AG04450 (cell line): Measurements from ENCODE around the gene FRK. TPM values are rescaled to one million over a fixed set of nuclear protein-coding genes. Genes with fewer than 3 reads are reported as not detected.
A peak's percentile ranks its signal among the peaks of the same experiment; 100 is the strongest.
"Not testable (repeated sequence)": the region's sequence is repeated elsewhere in the genome, so short reads cannot be mapped to it uniquely, and the experiment has no call there.

Experiments used
- CTCF ChIA-PET: fragments of 300-600, 350-600 bp; formaldehyde crosslinking; extraction: SDS; loops from one replicate; lab custom pipeline; 2022; ENCODE audit warnings: antibody characterized with exemption, inconsistent platforms; lab: Charles Lee
- POLR2A ChIA-PET: fragments of 350-600 bp; formaldehyde crosslinking; extraction: SDS; loops from one replicate; lab custom pipeline; 2021; ENCODE audit warnings: antibody characterized with exemption, inconsistent platforms; lab: Yijun Ruan, JAX
- DNase-seq: peaks from one replicate; pipeline ENCODE4 v3.0.0-alpha.2; 2011; ENCODE audit warnings: low read depth, low spot score
- H3K27ac ChIP-seq: one replicate; pipeline ENCODE4 v1.5.1; 2012; ENCODE audit warnings: low read depth, low read length, control low read depth
- H3K27me3 ChIP-seq: one replicate; pipeline ENCODE4 v1.6.0; 2012; ENCODE audit warnings: low read length; ENCODE audit not compliant: control insufficient read depth, insufficient read depth
- H3K4me3 ChIP-seq: 2 replicates; pipeline ENCODE4 v1.5.1; 2011; ENCODE audit warnings: mild to moderate bottlenecking, low read depth, low read length, control low read depth
- H3K9me3 ChIP-seq: 2 replicates; pipeline ENCODE4 v1.5.1; 2012; ENCODE audit warnings: low read length; ENCODE audit not compliant: control insufficient read depth, insufficient read depth
- CTCF ChIP-seq: IDR thresholded peaks from 2 replicates; pipeline ENCODE4 v1.5.1; 2011; ENCODE audit warnings: low read depth, low read length, control low read depth, inconsistent platforms
- polyA plus RNA-seq: library from polyadenylated mRNA; depleted of rRNA; stranded (reverse); fragments of >200 nt; gene quantifications from 2 replicates; pipeline ENCODE4 v1.2.3, GENCODE V29; 2011

Gene FRK
- polyA plus RNA-seq, 1 experiment, result 0.43 TPM

- ChIA-PET CTCF (no interaction called here), POLR2A (no interaction called here)
- no peaks in the 10 kb centered on the region; the same call in 1 of the 2 replicates for H3K9me3 ChIP-seq
- no peak for TF ChIP-seq CTCF
- no peak overlapping the region for H3K27ac ChIP-seq
- DNase-seq, result no peak
- H3K4me3 ChIP-seq, result no peak overlapping the region
- no peaks in the 10 kb centered on the region for H3K27me3 ChIP-seq
Measured at GRCh38 chr6:115948751-115949150, 111.9 kb downstream of the FRK start.

- POLR2A ChIA-PET, result no interaction called here
- no peaks in the 10 kb centered on the region for H3K27me3 ChIP-seq
- TF ChIP-seq CTCF, result no peak
- H3K9me3 ChIP-seq, result no peaks in the 10 kb centered on the region
- CTCF ChIA-PET, result no interaction called here
- no peak overlapping the region for H3K27ac ChIP-seq
- DNase-seq, result no peak
- no peak overlapping the region for H3K4me3 ChIP-seq
Measured at GRCh38 chr6:115947966-115948541, 112.6 kb downstream of the FRK start.

- Histone ChIP-seq H3K9me3 (no peaks in the 10 kb centered on the region), H3K27ac (no peak overlapping the region), H3K4me3 (no peak overlapping the region), H3K27me3 (no peaks in the 10 kb centered on the region)
- ChIA-PET POLR2A (no interaction called here), CTCF (no interaction called here)
- DNase-seq, result no peak
- no peak for TF ChIP-seq CTCF
Measured at GRCh38 chr6:115945812-115946211, 114.9 kb downstream of the FRK start.

- CTCF ChIA-PET, result no interaction called here
- H3K9me3 ChIP-seq, result no peaks in the 10 kb centered on the region
- H3K27ac ChIP-seq, result no peak overlapping the region
- POLR2A ChIA-PET, result no interaction called here
- DNase-seq, result no peak
- H3K4me3 ChIP-seq, result no peak overlapping the region
- no peaks in the 10 kb centered on the region for H3K27me3 ChIP-seq
- TF ChIP-seq CTCF, result no peak
Measured at GRCh38 chr6:115945306-115945705, 115.4 kb downstream of the FRK start.

- DNase-seq, H3K4me3 ChIP-seq, CTCF ChIA-PET, POLR2A ChIA-PET, H3K27ac ChIP-seq, H3K27me3 ChIP-seq, H3K9me3 ChIP-seq: not testable (repeated sequence)
- 0 out of 2 replicates have a peak, but pooled peaks have one; percentile 2 for TF ChIP-seq CTCF
Measured at GRCh38 chr6:115944829-115945228, 115.9 kb downstream of the FRK start.

GRCh38 chr6:115937502-115937901, 123.2 kb downstream of the FRK start:
- H3K27me3 ChIP-seq, CTCF ChIA-PET, H3K4me3 ChIP-seq, H3K27ac ChIP-seq, H3K9me3 ChIP-seq, DNase-seq, POLR2A ChIA-PET: not testable (repeated sequence)
